ENCODE data around the gene ADAMTS2.

The ADAMTS2 gene

DNA sequence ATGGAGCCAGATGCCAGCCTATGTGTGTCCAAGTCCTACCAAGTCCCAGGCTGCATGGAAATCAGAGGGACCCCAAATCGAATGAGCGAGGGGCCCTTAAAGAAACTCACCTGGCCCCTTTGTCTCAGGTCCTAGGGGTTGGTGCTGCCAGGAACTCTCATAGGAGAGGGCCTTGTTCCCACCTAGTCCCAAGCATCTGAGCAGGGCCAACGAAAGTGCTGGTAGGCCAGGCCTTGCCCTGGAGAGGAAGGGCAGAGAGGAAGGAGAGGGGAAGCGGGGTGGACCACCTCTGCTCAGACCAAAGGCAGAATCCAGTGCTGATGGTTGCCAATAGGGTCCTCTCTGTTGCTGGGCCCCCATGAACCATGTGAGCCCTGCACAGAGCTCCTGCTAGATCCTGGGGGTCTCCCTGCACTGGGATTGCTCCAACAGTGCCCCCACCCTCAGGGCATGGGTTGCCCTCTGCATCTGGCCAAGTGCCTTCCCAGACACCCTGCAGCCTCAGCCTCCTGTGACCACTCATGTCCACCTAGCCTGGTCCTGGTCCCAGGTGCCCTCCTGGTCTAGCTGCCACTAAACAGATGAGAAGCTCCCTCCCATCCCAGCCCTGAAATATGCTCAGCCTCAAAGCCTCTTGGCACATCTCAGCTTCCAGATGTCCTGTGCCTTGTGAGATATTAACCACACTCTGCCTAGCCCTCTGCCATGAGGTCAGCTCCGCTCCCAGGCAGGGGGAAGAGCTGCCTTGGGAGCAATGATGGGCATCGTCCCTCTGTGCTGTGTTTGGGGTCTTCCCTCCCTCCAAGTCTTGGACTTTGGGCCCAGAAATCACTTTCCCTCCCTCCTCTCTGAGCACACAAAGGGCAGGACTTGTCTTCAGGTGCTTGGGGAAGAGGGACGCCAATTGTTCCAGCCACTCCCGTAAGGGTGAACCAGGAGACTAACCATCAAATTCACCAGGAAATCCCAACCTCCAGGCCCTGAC, 109.6 kb downstream of the ADAMTS2 start:
- Mint-ChIP-seq H3K36me3 (no peaks in the 10 kb centered on the region), H3K27ac (no peak overlapping the region), H3K4me3 (no peak overlapping the region), H3K4me1 (ENCODE audit: low read depth) (no peaks in the 10 kb centered on the region), H3K27me3 (peaks cover 16% of the 10 kb centered on the region), H3K9me3 (ENCODE audit: low read depth) (no peaks in the 10 kb centered on the region)

DNA sequence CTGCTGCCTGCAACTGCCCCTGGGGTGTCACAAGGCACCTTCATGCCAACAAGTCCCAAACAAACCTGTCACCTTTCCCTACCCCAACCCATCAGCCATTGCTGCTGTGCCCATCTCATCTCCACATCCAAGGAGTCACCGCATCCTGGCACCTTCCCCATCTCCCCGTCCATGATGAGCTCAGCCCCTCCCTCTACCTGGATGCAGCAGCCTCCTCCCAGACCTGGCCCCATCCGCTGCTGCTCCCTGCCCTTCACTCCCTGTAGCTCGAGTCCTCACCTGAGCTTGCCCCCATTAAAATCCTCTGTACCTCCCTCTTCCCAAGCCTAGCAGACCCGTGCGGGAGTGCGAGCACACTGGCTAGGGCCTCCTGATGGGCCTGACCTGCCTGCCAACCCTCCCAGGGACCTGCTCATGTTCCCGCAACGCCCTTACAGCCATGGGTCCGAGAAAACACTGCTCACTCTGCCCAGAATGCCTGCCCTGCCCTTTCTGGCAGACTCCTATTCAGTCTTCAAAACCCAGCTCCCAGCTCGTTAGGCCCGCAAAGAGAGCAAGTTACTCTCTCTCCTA, 110.6 kb downstream of the ADAMTS2 start:
- Mint-ChIP-seq H3K36me3 (no peaks in the 10 kb centered on the region), H3K27ac (no peak overlapping the region), H3K4me3 (no peak overlapping the region), H3K4me1 (ENCODE audit: low read depth) (no peaks in the 10 kb centered on the region), H3K9me3 (ENCODE audit: low read depth) (no peaks in the 10 kb centered on the region), H3K27me3 (peaks cover 8% of the 10 kb centered on the region)

DNA sequence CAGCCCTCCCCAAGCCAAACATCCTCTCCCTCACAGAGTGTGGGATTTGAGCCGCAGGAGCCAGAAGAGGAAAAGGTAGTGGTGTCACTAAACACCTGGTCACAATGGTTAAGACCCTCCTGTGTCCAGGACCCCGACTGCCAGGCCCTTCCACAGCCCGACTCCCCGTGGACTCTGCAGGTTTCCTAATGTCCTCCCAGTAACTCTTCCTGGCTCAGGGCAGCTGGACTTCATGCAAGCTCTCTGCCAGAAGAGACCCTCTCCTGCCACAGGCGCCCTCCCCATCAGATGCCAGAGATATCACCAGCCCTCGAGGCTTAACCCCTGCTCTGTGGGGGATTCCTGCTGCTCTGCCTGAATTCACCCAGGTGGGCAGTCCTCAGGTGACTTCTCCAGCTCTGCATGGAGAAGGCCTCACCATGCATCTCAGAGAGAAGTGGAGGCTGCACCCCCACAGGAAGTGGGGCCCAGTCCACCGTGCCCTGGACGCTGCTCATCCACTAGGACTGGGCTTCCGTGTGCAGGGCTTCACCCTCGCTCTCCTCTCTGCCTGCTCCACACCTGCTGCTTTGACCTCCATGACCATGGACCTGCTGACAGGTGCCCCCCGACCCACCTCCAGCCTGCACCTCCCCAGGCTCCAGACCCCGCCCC, 111.2 kb downstream of the ADAMTS2 start:
- Mint-ChIP-seq H3K27me3 (peaks cover 1% of the 10 kb centered on the region), H3K9me3 (ENCODE audit: low read depth) (no peaks in the 10 kb centered on the region), H3K27ac (no peak overlapping the region), H3K4me3 (no peak overlapping the region), H3K36me3 (no peaks in the 10 kb centered on the region), H3K4me1 (ENCODE audit: low read depth) (no peaks in the 10 kb centered on the region)

DNA sequence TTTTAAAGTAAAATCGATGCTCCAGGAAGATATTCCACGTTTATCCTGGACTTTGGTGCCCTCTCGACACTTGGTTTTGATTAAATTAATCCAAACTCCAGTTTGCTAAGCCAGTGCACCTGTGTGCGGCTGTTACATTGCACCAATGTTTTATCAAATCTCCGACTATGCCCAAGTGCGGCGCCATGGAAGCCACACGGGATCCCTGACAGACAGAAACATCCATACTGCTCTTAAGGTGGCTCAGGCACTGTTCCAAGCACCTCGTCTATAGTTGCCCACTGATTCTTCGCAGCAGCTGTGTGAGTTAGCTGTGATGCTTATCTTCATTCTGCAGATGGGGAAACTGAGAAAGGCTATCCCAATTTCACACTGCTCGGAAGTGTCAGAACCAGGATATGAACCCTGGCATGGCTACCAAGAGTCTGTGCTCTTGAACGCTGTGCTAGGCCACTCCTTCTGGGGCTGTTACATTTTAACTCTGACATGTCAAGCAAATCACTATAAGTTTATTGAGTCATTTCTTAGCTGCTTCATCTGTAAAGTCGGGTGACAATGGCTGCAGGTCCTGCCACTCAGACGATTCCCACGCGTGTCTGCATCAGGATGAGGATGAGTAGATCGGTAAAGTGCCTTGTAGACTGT, 113.0 kb downstream of the ADAMTS2 start:
- no peaks in the 10 kb centered on the region for H3K36me3 Mint-ChIP-seq
- no peaks in the 10 kb centered on the region for H3K4me1 Mint-ChIP-seq (ENCODE audit: low read depth)
- H3K9me3 Mint-ChIP-seq (ENCODE audit: low read depth), result no peaks in the 10 kb centered on the region
- H3K4me3 Mint-ChIP-seq, result no peak overlapping the region
- no peak overlapping the region for H3K27ac Mint-ChIP-seq
- no peaks in the 10 kb centered on the region for H3K27me3 Mint-ChIP-seq

DNA sequence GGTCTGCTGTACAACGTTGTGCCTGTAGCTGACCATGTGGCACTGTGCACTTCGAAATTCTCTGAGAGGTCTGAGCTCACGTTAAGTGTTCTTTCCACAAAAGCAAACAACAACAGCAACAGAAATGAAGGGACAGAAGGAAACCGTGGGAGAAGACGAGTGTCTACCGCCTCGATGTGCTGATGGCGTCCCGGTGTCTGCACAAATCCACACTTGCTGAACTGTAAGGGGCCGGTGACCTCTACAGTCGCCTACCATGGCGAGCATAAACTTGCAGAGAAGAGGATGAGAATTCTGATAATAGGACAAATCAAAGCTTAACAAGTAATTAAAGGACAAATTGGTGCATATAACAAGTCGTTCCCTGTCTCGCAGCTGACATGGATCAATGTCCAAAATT, 114.0 kb downstream of the ADAMTS2 start:
- H3K9me3 Mint-ChIP-seq (ENCODE audit: low read depth), result no peaks in the 10 kb centered on the region
- no peak overlapping the region for H3K27ac Mint-ChIP-seq
- H3K4me3 Mint-ChIP-seq, result no peak overlapping the region
- no peaks in the 10 kb centered on the region for H3K36me3 Mint-ChIP-seq
- H3K4me1 Mint-ChIP-seq (ENCODE audit: low read depth), result no peaks in the 10 kb centered on the region
- H3K27me3 Mint-ChIP-seq, result no peaks in the 10 kb centered on the region

DNA sequence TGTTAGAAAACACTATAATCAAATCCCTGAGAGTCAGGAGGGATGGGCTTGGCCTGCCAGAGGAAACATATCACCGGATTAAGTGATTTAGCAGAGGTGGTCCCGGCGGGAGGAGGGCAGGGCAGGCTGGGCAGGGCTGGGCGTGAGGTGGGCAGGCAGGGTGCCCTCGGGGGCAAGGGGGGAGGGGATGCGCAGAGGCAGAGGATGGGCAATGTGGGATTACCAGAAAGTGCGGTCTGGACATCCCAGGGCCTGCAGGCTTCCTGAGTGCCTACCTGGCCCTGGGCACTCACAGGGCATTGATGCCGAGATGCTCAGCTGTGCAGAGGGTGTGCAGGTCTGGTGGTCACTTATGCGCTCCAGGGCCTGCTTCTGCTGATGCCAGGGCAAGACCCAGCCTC, 115.2 kb downstream of the ADAMTS2 start:
- H3K27ac Mint-ChIP-seq, result no peak overlapping the region
- H3K4me3 Mint-ChIP-seq, result no peak overlapping the region
- no peaks in the 10 kb centered on the region for H3K36me3 Mint-ChIP-seq
- no peaks in the 10 kb centered on the region for H3K4me1 Mint-ChIP-seq (ENCODE audit: low read depth)
- H3K27me3 Mint-ChIP-seq, result no peaks in the 10 kb centered on the region
- H3K9me3 Mint-ChIP-seq (ENCODE audit: low read depth), result no peaks in the 10 kb centered on the region

DNA sequence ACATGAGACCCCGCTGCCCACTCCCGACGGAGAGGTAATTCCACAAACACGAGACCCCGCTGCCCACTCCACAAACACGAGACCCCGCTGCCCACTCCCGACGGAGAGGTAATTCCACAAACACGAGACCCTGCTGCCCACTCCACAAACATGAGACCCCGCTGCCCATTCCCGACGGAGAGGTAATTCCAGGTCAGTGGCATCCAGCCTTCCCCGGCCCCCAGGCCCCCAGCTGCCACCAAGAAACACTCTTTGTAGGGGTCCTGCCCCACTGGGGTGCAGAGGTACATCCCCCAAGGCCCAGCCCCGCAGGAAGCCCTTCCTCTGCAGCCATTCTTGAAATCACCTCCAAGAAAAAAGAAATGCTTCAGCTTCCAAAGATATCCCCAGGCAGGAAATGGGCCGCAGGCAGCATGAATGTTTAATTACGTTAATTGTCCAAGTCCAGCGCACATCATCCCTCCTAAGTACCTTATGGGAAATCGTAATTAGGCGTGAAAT, 115.9 kb downstream of the ADAMTS2 start:
- Mint-ChIP-seq H3K4me1 (ENCODE audit: low read depth) (no peaks in the 10 kb centered on the region), H3K9me3 (ENCODE audit: low read depth) (no peaks in the 10 kb centered on the region), H3K4me3 (no peak overlapping the region), H3K27me3 (no peaks in the 10 kb centered on the region), H3K36me3 (no peaks in the 10 kb centered on the region), H3K27ac (no peak overlapping the region)

DNA sequence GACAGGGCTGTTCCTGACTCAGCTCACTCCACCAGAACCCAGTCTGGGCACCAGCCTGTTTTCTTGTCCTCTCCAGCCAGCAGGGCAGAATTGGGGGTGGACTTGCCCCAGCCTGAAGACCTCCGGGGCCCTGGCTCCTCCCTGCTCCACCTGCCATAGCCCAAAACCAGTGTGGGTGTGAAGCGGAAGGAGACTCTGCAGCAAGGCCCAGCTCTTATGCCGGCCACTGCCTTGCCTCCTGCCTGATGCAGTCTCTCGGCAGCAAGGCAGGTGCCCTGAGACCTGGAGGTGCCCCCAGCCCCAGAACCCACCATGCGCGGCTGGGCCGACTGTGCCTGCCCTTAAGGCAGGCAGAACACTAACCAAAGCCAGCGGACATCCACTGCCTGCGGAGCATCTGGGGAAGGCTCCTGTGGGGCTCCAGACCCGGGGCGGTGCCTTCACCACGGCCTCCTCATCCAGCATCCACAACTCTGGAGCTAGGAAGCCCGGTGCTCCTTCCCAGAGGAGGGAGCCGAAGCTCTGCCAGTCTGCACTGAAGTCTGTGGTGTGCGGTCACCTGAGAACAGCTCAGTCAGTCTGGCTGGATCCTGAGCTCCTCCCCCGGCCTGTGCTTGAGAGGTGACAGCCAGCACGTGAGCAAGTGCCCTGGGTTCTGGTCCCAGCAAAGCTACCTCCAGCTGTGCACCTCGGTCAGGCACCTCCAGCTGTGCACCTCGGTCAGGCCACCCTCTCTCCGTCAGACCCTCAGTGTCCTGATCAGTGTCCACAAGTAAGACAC, 116.7 kb downstream of the ADAMTS2 start:
- no peaks in the 10 kb centered on the region for H3K9me3 Mint-ChIP-seq (ENCODE audit: low read depth)
- no peaks in the 10 kb centered on the region for H3K36me3 Mint-ChIP-seq
- no peak overlapping the region for H3K4me3 Mint-ChIP-seq
- H3K4me1 Mint-ChIP-seq (ENCODE audit: low read depth), result no peaks in the 10 kb centered on the region
- H3K27ac Mint-ChIP-seq, result no peak overlapping the region
- H3K27me3 Mint-ChIP-seq, result no peaks in the 10 kb centered on the region

DNA sequence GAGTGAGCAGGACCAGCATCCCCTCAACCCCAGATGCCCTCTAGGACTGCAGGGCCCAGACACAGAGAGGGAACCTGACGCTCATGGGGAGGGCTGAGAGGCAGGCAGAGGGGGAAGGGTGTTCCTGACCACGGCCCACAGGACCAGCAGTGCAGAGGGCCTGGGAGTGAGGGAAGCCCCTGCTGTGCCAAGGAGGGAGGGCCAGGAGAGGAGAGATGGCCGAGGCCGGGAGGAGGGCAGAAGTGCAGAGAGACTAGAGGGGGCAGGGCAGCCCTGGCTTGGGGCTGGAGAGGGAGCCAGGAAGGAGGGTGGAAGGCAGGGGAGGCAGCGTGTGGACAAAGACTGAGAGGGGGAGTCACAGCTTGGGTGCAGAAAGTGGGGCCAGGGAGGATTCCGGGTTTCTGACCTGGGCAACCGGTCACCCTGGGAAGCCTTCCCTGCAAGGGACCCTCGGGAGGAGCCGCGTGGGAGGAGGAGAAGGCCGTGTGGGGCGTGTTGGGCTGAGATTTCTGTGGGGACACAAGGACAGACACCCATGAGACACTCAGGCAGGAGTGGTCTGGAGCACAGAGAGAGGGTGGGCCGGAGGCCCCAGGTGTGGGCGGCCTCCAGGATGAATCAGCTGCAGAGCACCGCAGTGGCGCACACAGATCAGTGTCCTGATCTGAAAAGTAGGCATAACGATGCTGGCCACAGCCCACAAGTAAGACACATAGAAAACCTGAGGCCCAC, 117.5 kb downstream of the ADAMTS2 start:
- H3K27me3 Mint-ChIP-seq, result no peaks in the 10 kb centered on the region
- H3K36me3 Mint-ChIP-seq, result no peaks in the 10 kb centered on the region
- no peaks in the 10 kb centered on the region for H3K4me1 Mint-ChIP-seq (ENCODE audit: low read depth)
- no peak overlapping the region for H3K4me3 Mint-ChIP-seq
- H3K27ac Mint-ChIP-seq, result no peak overlapping the region
- peaks cover 6% of the 10 kb centered on the region for H3K9me3 Mint-ChIP-seq (ENCODE audit: low read depth)

DNA sequence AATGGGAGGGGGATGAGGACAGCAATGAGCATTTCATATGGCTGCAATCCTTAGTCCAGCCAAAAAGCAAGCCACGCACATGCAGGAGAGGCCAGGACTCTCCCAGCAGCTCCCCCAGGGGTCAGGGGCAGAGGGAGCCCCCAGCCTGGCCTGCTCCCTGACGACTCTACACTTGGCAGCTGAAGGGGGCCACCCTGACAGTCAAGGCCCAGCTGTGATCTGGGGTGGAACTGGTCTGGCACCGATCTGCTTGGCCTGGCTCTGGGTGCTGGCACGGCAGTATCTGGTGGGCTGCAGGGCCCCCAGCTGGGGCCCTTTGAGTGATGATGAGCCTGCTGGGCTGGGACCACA, 118.1 kb downstream of the ADAMTS2 start:
- Mint-ChIP-seq H3K9me3 (ENCODE audit: low read depth) (peaks cover 6% of the 10 kb centered on the region), H3K27me3 (no peaks in the 10 kb centered on the region), H3K4me3 (no peak overlapping the region), H3K27ac (no peak overlapping the region), H3K36me3 (no peaks in the 10 kb centered on the region), H3K4me1 (ENCODE audit: low read depth) (no peaks in the 10 kb centered on the region)

DNA sequence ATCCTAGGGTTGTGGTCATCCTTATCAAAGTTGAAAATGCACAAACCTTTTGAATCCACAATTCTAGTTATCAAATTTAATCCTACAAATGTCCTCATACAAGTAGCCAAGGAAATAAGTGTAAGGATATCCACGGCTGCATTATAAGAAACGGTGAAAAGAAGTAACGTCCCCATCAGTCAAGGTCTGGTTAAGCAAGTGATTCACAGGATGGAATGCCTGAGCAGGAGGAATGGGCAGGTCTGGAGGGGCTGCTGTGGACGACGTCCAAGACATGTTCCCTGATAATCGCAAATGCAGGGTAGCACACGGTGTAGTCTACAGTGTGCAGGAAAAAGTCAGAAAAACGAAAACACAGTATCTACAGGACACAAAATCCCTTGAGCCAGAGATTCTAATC, 118.6 kb downstream of the ADAMTS2 start:
- H3K36me3 Mint-ChIP-seq, result no peaks in the 10 kb centered on the region
- H3K4me3 Mint-ChIP-seq, result no peak overlapping the region
- H3K27ac Mint-ChIP-seq, result no peak overlapping the region
- H3K4me1 Mint-ChIP-seq (ENCODE audit: low read depth), result no peaks in the 10 kb centered on the region
- peaks cover 6% of the 10 kb centered on the region for H3K9me3 Mint-ChIP-seq (ENCODE audit: low read depth)
- H3K27me3 Mint-ChIP-seq, result no peaks in the 10 kb centered on the region

DNA sequence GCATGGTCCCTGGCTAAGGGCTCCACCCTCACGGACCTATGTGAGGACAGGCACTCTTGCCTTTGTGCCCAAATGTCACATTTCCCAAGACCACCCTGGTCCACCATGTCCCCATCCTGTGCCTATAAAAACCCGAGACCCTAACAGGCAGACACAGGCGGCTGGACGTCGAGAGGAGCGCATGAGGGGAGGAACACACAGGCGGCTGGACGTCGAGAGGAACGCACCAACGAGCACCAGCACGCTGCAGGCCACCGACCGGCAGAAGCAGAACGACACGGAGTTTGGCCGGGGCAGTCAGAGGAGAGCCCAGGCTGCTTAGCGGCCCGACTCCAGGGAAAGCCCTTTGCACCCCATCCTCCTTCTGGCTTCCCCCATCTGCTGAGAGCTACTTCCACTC, 119.9 kb downstream of the ADAMTS2 start:
- Mint-ChIP-seq H3K27ac (no peak overlapping the region), H3K27me3 (no peaks in the 10 kb centered on the region), H3K4me1 (ENCODE audit: low read depth) (no peaks in the 10 kb centered on the region), H3K4me3 (no peak overlapping the region), H3K9me3 (ENCODE audit: low read depth) (peaks cover 6% of the 10 kb centered on the region), H3K36me3 (no peaks in the 10 kb centered on the region)

DNA sequence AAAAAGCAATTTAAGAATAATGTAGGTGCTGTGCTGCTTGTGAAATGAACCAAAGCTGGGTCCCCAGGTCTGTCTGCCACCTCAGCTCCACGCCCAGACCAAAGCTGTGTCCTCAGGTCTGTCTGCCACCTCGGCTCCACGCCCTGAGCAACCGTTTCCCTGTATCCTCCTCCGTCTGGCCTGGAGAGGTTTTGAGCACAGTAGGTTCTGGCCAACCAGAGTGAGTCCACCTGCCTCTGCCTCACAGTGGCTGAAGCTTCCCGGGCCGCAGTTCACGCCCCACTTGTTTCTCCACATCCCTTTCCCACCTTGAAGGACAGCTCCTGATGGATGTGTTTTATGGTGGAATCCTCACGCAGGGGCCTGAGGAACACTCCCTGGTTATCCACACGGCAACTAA, 120.5 kb downstream of the ADAMTS2 start:
- Mint-ChIP-seq H3K9me3 (ENCODE audit: low read depth) (peaks cover 6% of the 10 kb centered on the region), H3K36me3 (no peaks in the 10 kb centered on the region), H3K27me3 (no peaks in the 10 kb centered on the region), H3K4me1 (ENCODE audit: low read depth) (no peaks in the 10 kb centered on the region), H3K27ac (no peak overlapping the region), H3K4me3 (no peak overlapping the region)

DNA sequence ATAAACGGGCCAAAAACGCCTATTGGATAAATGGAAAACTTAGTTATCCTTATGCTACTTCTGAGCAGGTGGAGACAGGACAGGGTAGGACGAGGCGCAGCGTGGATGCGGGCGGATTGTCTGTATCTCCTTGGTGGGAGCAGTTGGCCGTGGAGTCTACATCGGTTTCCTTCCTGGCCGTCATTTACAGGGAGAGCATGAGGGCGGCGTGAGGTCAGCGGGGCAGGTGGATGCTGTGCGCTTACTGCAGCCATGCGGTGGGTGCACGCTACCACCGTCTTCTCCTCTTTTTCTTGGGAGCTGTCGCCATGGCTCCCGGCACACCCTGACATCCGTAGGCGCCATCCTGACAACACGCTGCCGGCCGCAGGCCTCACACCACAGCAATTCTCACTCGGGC, 121.3 kb downstream of the ADAMTS2 start:
- no peaks in the 10 kb centered on the region for H3K36me3 Mint-ChIP-seq
- H3K9me3 Mint-ChIP-seq (ENCODE audit: low read depth), result peaks cover 6% of the 10 kb centered on the region
- H3K27me3 Mint-ChIP-seq, result no peaks in the 10 kb centered on the region
- no peak overlapping the region for H3K27ac Mint-ChIP-seq
- no peak overlapping the region for H3K4me3 Mint-ChIP-seq
- H3K4me1 Mint-ChIP-seq (ENCODE audit: low read depth), result no peaks in the 10 kb centered on the region
